ENCODE data around the gene PNKP. TPM values are rescaled to one million over a fixed set of nuclear protein-coding genes. Genes with fewer than 3 reads are reported as not detected.

PNKP gene
- total RNA-seq, 2 experiments from 2014 or later, result 59.5 to 65.7 TPM

DNA sequence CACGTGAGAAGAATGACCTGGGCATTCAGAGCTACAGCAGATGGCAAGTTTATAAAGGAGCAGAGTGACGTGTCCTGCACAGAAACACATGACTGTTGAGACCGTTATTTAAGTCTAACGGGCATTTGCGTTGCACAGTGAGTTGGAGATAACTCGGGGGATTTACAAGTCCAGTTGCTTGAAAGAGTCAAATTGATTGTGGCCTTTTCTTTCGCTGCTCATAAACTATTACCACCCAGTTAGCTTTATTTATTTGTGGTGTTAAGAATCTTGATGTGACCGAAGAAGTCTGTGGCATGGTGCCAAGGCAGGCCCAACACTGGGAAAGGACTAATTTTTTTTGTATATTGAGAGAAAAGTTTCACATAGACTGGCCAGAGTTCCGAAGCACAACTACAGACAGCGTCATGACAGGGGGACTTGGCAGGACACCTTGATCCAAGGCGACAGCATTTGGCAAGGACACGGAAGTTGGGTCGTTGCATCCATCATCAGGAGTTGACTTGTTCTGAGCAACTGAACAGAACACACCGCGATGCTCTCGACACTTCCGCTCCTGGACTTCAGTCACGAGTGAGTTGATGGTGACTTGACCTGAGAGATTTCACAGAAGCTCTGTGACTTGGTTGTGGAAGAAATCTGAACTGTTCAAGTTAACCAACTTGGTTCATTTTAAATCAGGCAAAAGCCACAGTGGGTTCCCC is 28.3 kb downstream of the PNKP start:
- H3K36me3 Mint-ChIP-seq (ENCODE audit: low read depth), result peaks cover 24% of the 10 kb centered on the region
- no peaks in the 10 kb centered on the region for H3K27me3 Mint-ChIP-seq
- H3K4me1 Mint-ChIP-seq, result no peaks in the 10 kb centered on the region
- ChIA-PET CTCF (no interaction called here), POLR2A (no interaction called here)
- H3K27ac Mint-ChIP-seq, result no peak overlapping the region
- no peak overlapping the region for H3K4me3 Mint-ChIP-seq
- no peaks in the 10 kb centered on the region for H3K9me3 Mint-ChIP-seq (ENCODE audit: low read depth)
- ATAC-seq, result no peak
- DNase-seq, result no peak
- intact Hi-C loops (cut with DNase I, micrococcal nuclease), result no loop called here

GRCh38 chr19:49837425-49837824 is 30.0 kb downstream of the PNKP start:
- no peaks in the 10 kb centered on the region for H3K9me3 Mint-ChIP-seq (ENCODE audit: low read depth)
- ChIA-PET POLR2A (interaction anchor here (1.1 kb wide), 1 partner anchor 13 kb away, joined by 4 read pairs; the partner anchor contains the start of gene PTOV1), CTCF (no interaction called here)
- intact Hi-C loops (cut with DNase I, micrococcal nuclease), result no loop called here
- no peak overlapping the region for H3K27ac Mint-ChIP-seq
- H3K4me1 Mint-ChIP-seq, result no peaks in the 10 kb centered on the region
- ATAC-seq (no peak), DNase-seq (no peak)
- H3K4me3 Mint-ChIP-seq, result no peak overlapping the region
- H3K36me3 Mint-ChIP-seq (ENCODE audit: low read depth), result peaks cover 29% of the 10 kb centered on the region
- no peaks in the 10 kb centered on the region for H3K27me3 Mint-ChIP-seq

DNA sequence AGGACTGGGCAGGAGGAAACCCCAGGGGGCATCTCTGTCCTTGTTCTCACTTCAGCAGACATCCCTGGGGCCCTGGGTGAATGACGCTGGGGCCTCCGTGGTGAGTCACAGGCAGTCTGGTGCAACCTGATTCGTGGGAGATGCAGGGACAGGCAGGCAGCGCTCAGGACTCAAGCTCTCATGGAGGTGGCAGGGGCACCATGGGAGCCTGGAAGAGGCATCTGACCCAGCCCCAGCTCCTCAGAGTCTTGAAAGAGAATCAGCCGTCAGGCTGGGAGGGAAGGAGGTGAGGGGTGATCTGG is 30.4 kb downstream of the PNKP start:
- ChIA-PET CTCF (no interaction called here), POLR2A (interaction anchor here (1.1 kb wide), 1 partner anchor 14 kb away, joined by 4 read pairs; the partner anchor contains the start of gene PTOV1)
- intact Hi-C loops (cut with DNase I, micrococcal nuclease), result no loop called here
- no peaks in the 10 kb centered on the region for H3K9me3 Mint-ChIP-seq (ENCODE audit: low read depth)
- DNase-seq, result no peak
- ATAC-seq, result no peak
- no peak overlapping the region for H3K27ac Mint-ChIP-seq
- no peaks in the 10 kb centered on the region for H3K27me3 Mint-ChIP-seq
- H3K36me3 Mint-ChIP-seq (ENCODE audit: low read depth), result peaks cover 32% of the 10 kb centered on the region
- no peak overlapping the region for H3K4me3 Mint-ChIP-seq
- no peaks in the 10 kb centered on the region for H3K4me1 Mint-ChIP-seq

DNA sequence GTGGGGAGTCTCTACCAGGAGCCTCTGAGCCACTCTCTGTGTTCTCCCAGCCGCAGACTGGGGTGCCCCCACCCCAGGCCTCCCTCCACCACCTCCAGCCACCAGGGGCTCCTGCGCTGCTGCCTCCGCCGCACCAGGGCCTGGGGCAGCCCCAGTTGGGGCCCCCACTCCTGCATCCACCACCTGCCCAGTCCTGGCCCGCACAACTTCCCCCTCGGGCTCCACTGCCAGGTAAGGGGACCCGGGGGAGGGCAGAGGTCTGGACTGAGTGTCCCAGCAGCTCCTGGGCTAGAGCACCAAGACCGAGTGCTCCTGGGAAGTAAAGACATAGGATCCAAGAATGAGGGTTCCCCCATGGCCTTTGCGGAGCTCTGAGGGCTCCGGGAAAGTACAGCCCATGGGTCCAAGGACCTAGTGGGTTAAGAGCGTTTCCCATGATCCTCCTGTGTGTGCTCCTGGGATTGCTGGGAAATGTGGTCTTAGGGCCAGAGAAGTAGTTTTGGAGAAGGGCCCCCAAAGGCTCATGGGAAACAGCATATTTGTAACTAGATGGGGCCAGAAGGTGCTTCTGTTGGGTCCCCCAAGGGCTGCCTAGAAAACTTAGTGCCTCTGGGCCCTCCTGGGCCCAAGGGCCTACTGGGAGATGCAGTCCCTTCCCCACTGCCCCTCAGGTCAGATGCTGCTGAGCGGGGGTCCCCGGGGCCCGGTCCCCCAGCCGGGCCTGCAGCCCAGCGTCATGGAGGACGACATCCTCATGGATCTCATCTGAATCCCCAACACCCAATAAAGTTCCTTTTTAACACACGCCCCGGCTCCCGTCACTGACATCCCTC is 31.0 kb downstream of the PNKP start:
- H3K36me3 Mint-ChIP-seq (ENCODE audit: low read depth), result peaks cover 36% of the 10 kb centered on the region
- ATAC-seq (no peak), DNase-seq (no peak)
- CTCF ChIA-PET, result no interaction called here
- no peaks in the 10 kb centered on the region for H3K9me3 Mint-ChIP-seq (ENCODE audit: low read depth)
- H3K27ac Mint-ChIP-seq, result no peak overlapping the region
- H3K27me3 Mint-ChIP-seq, result no peaks in the 10 kb centered on the region
- no peak overlapping the region for H3K4me3 Mint-ChIP-seq
- intact Hi-C loops (cut with DNase I, micrococcal nuclease), result no loop called here
- POLR2A ChIA-PET, result no interaction called here
- no peaks in the 10 kb centered on the region for H3K4me1 Mint-ChIP-seq

DNA sequence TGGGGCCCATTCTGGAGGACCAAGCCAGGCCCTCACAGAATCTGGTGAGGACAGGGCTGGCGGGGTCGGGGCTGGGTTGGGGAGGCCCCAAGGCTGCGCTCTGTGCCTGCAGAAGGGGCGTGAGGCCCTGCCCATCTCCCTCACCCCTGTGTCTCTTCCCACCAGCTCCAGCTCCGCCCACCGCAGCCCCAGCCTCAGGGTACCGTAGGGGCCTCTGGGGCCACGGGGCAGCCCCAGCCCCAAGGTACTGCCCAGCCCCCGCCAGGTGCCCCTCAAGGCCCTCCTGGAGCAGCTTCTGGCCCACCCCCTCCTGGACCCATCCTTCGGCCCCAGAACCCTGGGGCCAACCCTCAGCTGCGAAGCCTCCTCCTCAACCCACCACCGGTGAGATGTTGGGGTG is 31.8 kb downstream of the PNKP start:
- ATAC-seq, result no peak

DNA sequence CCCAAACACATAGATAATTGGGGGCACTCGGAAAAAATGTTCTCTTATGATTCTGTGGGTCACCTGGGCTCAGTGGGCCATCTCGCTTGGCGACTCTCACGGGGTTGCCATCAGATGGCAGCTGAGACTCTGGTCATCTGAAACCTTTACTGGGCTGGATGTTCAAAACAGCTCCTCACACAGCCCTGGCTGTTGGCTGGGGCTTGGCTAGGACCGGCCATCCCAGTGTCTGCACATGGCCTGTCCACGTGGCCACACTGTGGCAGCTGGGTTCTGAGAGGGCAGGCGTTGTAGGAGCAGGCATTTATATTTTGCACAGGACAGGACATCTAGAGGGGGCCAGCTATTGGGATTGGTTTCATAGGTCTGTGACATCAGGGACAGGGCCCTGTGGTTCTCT is 33.8 kb downstream of the PNKP start:
- no peaks in the 10 kb centered on the region for H3K27me3 Mint-ChIP-seq
- H3K27ac Mint-ChIP-seq, result no peak overlapping the region
- no peaks in the 10 kb centered on the region for H3K4me1 Mint-ChIP-seq
- POLR2A ChIA-PET, result no interaction called here
- intact Hi-C loops (cut with DNase I, micrococcal nuclease), result no loop called here
- CTCF ChIA-PET, result no interaction called here
- H3K9me3 Mint-ChIP-seq (ENCODE audit: low read depth), result no peaks in the 10 kb centered on the region
- H3K4me3 Mint-ChIP-seq, result no peak overlapping the region
- DNase-seq (no peak), ATAC-seq (no peak)
- H3K36me3 Mint-ChIP-seq (ENCODE audit: low read depth), result peaks cover 31% of the 10 kb centered on the region

More for the DNA sequence above, 31.8 kb downstream of the PNKP start:
- no peaks in the 10 kb centered on the region for H3K27me3 Mint-ChIP-seq
- intact Hi-C loops (cut with DNase I, micrococcal nuclease), result no loop called here
- peaks cover 37% of the 10 kb centered on the region for H3K36me3 Mint-ChIP-seq (ENCODE audit: low read depth)
- no peaks in the 10 kb centered on the region for H3K9me3 Mint-ChIP-seq (ENCODE audit: low read depth)
- ChIA-PET POLR2A (no interaction called here), CTCF (no interaction called here)
- H3K4me1 Mint-ChIP-seq, result no peaks in the 10 kb centered on the region
- no peak for DNase-seq
- no peak overlapping the region for H3K27ac Mint-ChIP-seq
- no peak overlapping the region for H3K4me3 Mint-ChIP-seq

- POLR2A ChIA-PET, result no interaction called here
- H3K27ac Mint-ChIP-seq, result no peak overlapping the region
- intact Hi-C loops (cut with DNase I, micrococcal nuclease), result no loop called here
These were observed 34.8 kb downstream of the PNKP start for GRCh38 chr19:49832556-49832955.

GRCh38 chr19:49831592-49831991 is 35.8 kb downstream of the PNKP start:
- ChIA-PET CTCF (interaction anchor here (0.6 kb wide), 1 partner anchor 1119 kb away, joined by 3 read pairs; no protein-coding TSS in a partner anchor), POLR2A (no interaction called here)
- Mint-ChIP-seq H3K9me3 (ENCODE audit: low read depth) (no peaks in the 10 kb centered on the region), H3K4me3 (no peak overlapping the region), H3K4me1 (no peaks in the 10 kb centered on the region), H3K36me3 (ENCODE audit: low read depth) (peaks cover 21% of the 10 kb centered on the region), H3K27me3 (no peaks in the 10 kb centered on the region), H3K27ac (no peak overlapping the region)
- intact Hi-C loops (cut with DNase I, micrococcal nuclease), result no loop called here
- DNase-seq (no peak), ATAC-seq (no peak)

More at GRCh38 chr19:49832556-49832955, 34.8 kb downstream of the PNKP start:
- Mint-ChIP-seq H3K27me3 (no peaks in the 10 kb centered on the region), H3K4me3 (no peak overlapping the region), H3K4me1 (no peaks in the 10 kb centered on the region), H3K36me3 (ENCODE audit: low read depth) (peaks cover 26% of the 10 kb centered on the region), H3K9me3 (ENCODE audit: low read depth) (no peaks in the 10 kb centered on the region)
- DNase-seq (no peak), ATAC-seq (no peak)
- CTCF ChIA-PET, result no interaction called here

- intact Hi-C loops (cut with DNase I, micrococcal nuclease), result no loop called here
- ATAC-seq, result no peak
- Mint-ChIP-seq H3K27me3 (no peaks in the 10 kb centered on the region), H3K27ac (no peak overlapping the region), H3K9me3 (ENCODE audit: low read depth) (no peaks in the 10 kb centered on the region), H3K36me3 (ENCODE audit: low read depth) (peaks cover 21% of the 10 kb centered on the region), H3K4me1 (no peaks in the 10 kb centered on the region), H3K4me3 (no peak overlapping the region)
- no peak for DNase-seq
- ChIA-PET CTCF (interaction anchor here (0.6 kb wide), 1 partner anchor 312 kb away, joined by 4 read pairs; no protein-coding TSS in a partner anchor), POLR2A (no interaction called here)
These were observed 36.6 kb downstream of the PNKP start for GRCh38 chr19:49830766-49831165.

GRCh38 chr19:49829721-49830120 is 37.7 kb downstream of the PNKP start:
- Mint-ChIP-seq H3K27ac (no peak overlapping the region), H3K4me3 (no peak overlapping the region), H3K4me1 (no peaks in the 10 kb centered on the region), H3K27me3 (no peaks in the 10 kb centered on the region), H3K9me3 (ENCODE audit: low read depth) (no peaks in the 10 kb centered on the region), H3K36me3 (ENCODE audit: low read depth) (peaks cover 14% of the 10 kb centered on the region)
- intact Hi-C loops (cut with DNase I, micrococcal nuclease), result no loop called here
- no peak for ATAC-seq
- ChIA-PET POLR2A (no interaction called here), CTCF (interaction anchor here (0.6 kb wide), 1 partner anchor 184 kb away, joined by 3 read pairs; no protein-coding TSS in a partner anchor)
- no peak for DNase-seq

DNA sequence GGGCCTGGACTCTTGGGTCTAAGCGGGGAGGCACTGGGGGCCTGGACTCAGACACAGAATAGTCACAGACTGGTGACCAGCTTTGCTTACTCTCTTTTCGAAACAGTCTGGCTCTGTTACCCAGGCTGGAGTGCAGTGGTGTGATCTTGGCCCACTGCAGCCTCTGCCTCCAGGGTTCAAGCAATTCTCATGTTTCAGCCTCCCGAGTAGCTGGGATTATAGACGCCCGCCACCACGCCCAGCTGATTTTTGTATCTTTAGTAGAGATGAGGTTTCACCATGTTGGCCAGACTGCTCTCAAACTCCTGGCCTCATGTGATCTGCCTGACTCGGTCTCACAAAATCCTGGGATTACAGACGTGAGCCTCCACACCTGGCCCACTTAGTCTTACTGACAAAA is 38.2 kb downstream of the PNKP start:
- intact Hi-C loops (cut with DNase I, micrococcal nuclease), result no loop called here
- no peaks in the 10 kb centered on the region for H3K27me3 Mint-ChIP-seq
- POLR2A ChIA-PET, result no interaction called here

DNA sequence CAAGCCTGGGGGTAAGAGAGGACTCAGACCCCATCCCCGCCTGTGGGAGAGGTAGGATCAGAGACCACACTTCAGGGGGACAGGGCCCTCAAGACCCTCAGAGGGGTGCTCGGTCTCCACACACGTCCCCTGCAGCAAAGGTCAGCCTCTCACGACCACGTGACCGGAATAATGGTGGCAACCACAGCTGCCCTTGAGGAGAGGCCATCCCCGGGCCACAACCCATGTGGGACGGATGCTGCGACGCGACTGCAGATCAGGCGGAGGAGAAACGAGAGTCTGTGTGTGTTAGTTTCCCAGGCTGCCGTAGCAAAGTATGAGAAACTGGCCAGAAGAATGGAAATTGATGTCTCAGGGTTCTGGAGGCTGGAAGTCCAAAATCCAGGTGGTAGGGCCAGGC is 40.3 kb downstream of the PNKP start:
- ATAC-seq (no peak), DNase-seq (no peak)
- ChIA-PET CTCF (no interaction called here), POLR2A (no interaction called here)
- Mint-ChIP-seq H3K27ac (no peak overlapping the region), H3K27me3 (no peaks in the 10 kb centered on the region), H3K4me3 (no peak overlapping the region), H3K4me1 (no peaks in the 10 kb centered on the region), H3K36me3 (ENCODE audit: low read depth) (peaks cover 9% of the 10 kb centered on the region), H3K9me3 (ENCODE audit: low read depth) (no peaks in the 10 kb centered on the region)
- intact Hi-C loops (cut with DNase I, micrococcal nuclease), result no loop called here

More for the DNA sequence above, 38.2 kb downstream of the PNKP start:
- no peaks in the 10 kb centered on the region for H3K4me1 Mint-ChIP-seq
- H3K4me3 Mint-ChIP-seq, result no peak overlapping the region
- CTCF ChIA-PET, result interaction anchor here (0.6 kb wide), 1 partner anchor 184 kb away, joined by 3 read pairs; no protein-coding TSS in a partner anchor
- no peaks in the 10 kb centered on the region for H3K9me3 Mint-ChIP-seq (ENCODE audit: low read depth)
- DNase-seq (no peak), ATAC-seq (no peak)
- peaks cover 13% of the 10 kb centered on the region for H3K36me3 Mint-ChIP-seq (ENCODE audit: low read depth)
- H3K27ac Mint-ChIP-seq, result no peak overlapping the region
